ENCODE measurements around the gene IFI27L1.

IFI27L1 gene

GRCh38 chr14:94120667-94121340 is 39.7 kb downstream of the IFI27L1 start:
- Histone ChIP-seq H3K27ac (ENCODE audit: low read depth in 2 of 2, low read length in 2 of 2) (no peak overlapping the region), H3K36me3 (ENCODE audit: control insufficient read depth in 2 of 2, insufficient read depth in 2 of 2, low read length in 2 of 2) (no peaks in the 10 kb centered on the region), H3K9ac (ENCODE audit: low read depth in 1 of 2, low read length in 2 of 2) (no peak overlapping the region), H3K9me3 (ENCODE audit: control insufficient read depth in 2 of 2, low read length in 2 of 2) (peaks cover 4 to 5% of the 10 kb centered on the region in 2 donors), H3K4me1 (ENCODE audit: control insufficient read depth in 2 of 2, insufficient read depth in 2 of 2, low read length in 2 of 2) (no peaks in the 10 kb centered on the region), H3K27me3 (ENCODE audit: control insufficient read depth in 2 of 2, insufficient read depth in 2 of 2, low read length in 2 of 2) (no peaks in the 10 kb centered on the region), H3K4me3 (ENCODE audit: low read length in 2 of 2) (no peak overlapping the region)

- Histone ChIP-seq H3K27ac (ENCODE audit: low read depth in 2 of 2, low read length in 2 of 2) (no peak overlapping the region), H3K36me3 (ENCODE audit: control insufficient read depth in 2 of 2, insufficient read depth in 2 of 2, low read length in 2 of 2) (no peaks in the 10 kb centered on the region), H3K9me3 (ENCODE audit: control insufficient read depth in 2 of 2, low read length in 2 of 2) (peaks cover 4 to 5% of the 10 kb centered on the region in 2 donors), H3K27me3 (ENCODE audit: control insufficient read depth in 2 of 2, insufficient read depth in 2 of 2, low read length in 2 of 2) (no peaks in the 10 kb centered on the region), H3K4me1 (ENCODE audit: control insufficient read depth in 2 of 2, insufficient read depth in 2 of 2, low read length in 2 of 2) (no peaks in the 10 kb centered on the region), H3K9ac (ENCODE audit: low read depth in 1 of 2, low read length in 2 of 2) (no peak overlapping the region), H3K4me3 (ENCODE audit: low read length in 2 of 2) (no peak overlapping the region)
Observed at GRCh38 chr14:94121485-94121884, 40.4 kb downstream of the IFI27L1 start.

- no peak overlapping the region for H3K4me3 ChIP-seq (ENCODE audit: low read length in 2 of 2)
- H3K9ac ChIP-seq (ENCODE audit: low read depth in 1 of 2, low read length in 2 of 2) = no peak overlapping the region
- H3K27ac ChIP-seq (ENCODE audit: low read depth in 2 of 2, low read length in 2 of 2) = no peak overlapping the region
- no peaks in the 10 kb centered on the region for H3K4me1 ChIP-seq (ENCODE audit: control insufficient read depth in 2 of 2, insufficient read depth in 2 of 2, low read length in 2 of 2)
- no peaks in the 10 kb centered on the region for H3K27me3 ChIP-seq (ENCODE audit: control insufficient read depth in 2 of 2, insufficient read depth in 2 of 2, low read length in 2 of 2)
- H3K36me3 ChIP-seq (ENCODE audit: control insufficient read depth in 2 of 2, insufficient read depth in 2 of 2, low read length in 2 of 2) = peaks cover 0 to 3% of the 10 kb centered on the region in 2 donors
- H3K9me3 ChIP-seq (ENCODE audit: control insufficient read depth in 2 of 2, low read length in 2 of 2) = peaks cover 4 to 5% of the 10 kb centered on the region in 2 donors
Observed at GRCh38 chr14:94122438-94122837, 41.3 kb downstream of the IFI27L1 start.

- Histone ChIP-seq H3K9me3 (ENCODE audit: control insufficient read depth in 2 of 2, low read length in 2 of 2) (peaks cover 4 to 5% of the 10 kb centered on the region in 2 donors), H3K4me1 (ENCODE audit: control insufficient read depth in 2 of 2, insufficient read depth in 2 of 2, low read length in 2 of 2) (no peaks in the 10 kb centered on the region), H3K4me3 (ENCODE audit: low read length in 2 of 2) (no peak overlapping the region), H3K9ac (ENCODE audit: low read depth in 1 of 2, low read length in 2 of 2) (no peak overlapping the region), H3K27ac (ENCODE audit: low read depth in 2 of 2, low read length in 2 of 2) (no peak overlapping the region), H3K27me3 (ENCODE audit: control insufficient read depth in 2 of 2, insufficient read depth in 2 of 2, low read length in 2 of 2) (no peaks in the 10 kb centered on the region), H3K36me3 (ENCODE audit: control insufficient read depth in 2 of 2, insufficient read depth in 2 of 2, low read length in 2 of 2) (peaks cover 0 to 3% of the 10 kb centered on the region in 2 donors)
Observed at GRCh38 chr14:94123296-94123695, 42.2 kb downstream of the IFI27L1 start.

- H3K9me3 ChIP-seq (ENCODE audit: control insufficient read depth in 2 of 2, low read length in 2 of 2) = peaks cover 4 to 5% of the 10 kb centered on the region in 2 donors
- H3K36me3 ChIP-seq (ENCODE audit: control insufficient read depth in 2 of 2, insufficient read depth in 2 of 2, low read length in 2 of 2) = peaks cover 0 to 3% of the 10 kb centered on the region in 2 donors
- H3K4me1 ChIP-seq (ENCODE audit: control insufficient read depth in 2 of 2, insufficient read depth in 2 of 2, low read length in 2 of 2) = no peaks in the 10 kb centered on the region
- H3K27me3 ChIP-seq (ENCODE audit: control insufficient read depth in 2 of 2, insufficient read depth in 2 of 2, low read length in 2 of 2) = no peaks in the 10 kb centered on the region
- no peak overlapping the region for H3K27ac ChIP-seq (ENCODE audit: low read depth in 2 of 2, low read length in 2 of 2)
- H3K4me3 ChIP-seq (ENCODE audit: low read length in 2 of 2) = no peak overlapping the region
- no peak overlapping the region for H3K9ac ChIP-seq (ENCODE audit: low read depth in 1 of 2, low read length in 2 of 2)
Observed at GRCh38 chr14:94123868-94124267, 42.8 kb downstream of the IFI27L1 start.

- Histone ChIP-seq H3K36me3 (ENCODE audit: control insufficient read depth in 2 of 2, insufficient read depth in 2 of 2, low read length in 2 of 2) (peaks cover 0 to 3% of the 10 kb centered on the region in 2 donors), H3K27ac (ENCODE audit: low read depth in 2 of 2, low read length in 2 of 2) (no peak overlapping the region), H3K9me3 (ENCODE audit: control insufficient read depth in 2 of 2, low read length in 2 of 2) (peaks cover 0 to 2% of the 10 kb centered on the region in 2 donors), H3K4me3 (ENCODE audit: low read length in 2 of 2) (no peak overlapping the region), H3K4me1 (ENCODE audit: control insufficient read depth in 2 of 2, insufficient read depth in 2 of 2, low read length in 2 of 2) (peaks cover 2% of the 10 kb centered on the region in 2 donors), H3K9ac (ENCODE audit: low read depth in 1 of 2, low read length in 2 of 2) (no peak overlapping the region), H3K27me3 (ENCODE audit: control insufficient read depth in 2 of 2, insufficient read depth in 2 of 2, low read length in 2 of 2) (no peaks in the 10 kb centered on the region)
Observed at GRCh38 chr14:94124582-94125377, 43.7 kb downstream of the IFI27L1 start.

GRCh38 chr14:94125659-94126418 is 44.7 kb downstream of the IFI27L1 start:
- no peak overlapping the region for H3K9ac ChIP-seq (ENCODE audit: low read depth in 1 of 2, low read length in 2 of 2)
- peaks cover 0 to 3% of the 10 kb centered on the region in 2 donors for H3K36me3 ChIP-seq (ENCODE audit: control insufficient read depth in 2 of 2, insufficient read depth in 2 of 2, low read length in 2 of 2)
- peaks cover 3 to 4% of the 10 kb centered on the region in 2 donors for H3K4me1 ChIP-seq (ENCODE audit: control insufficient read depth in 2 of 2, insufficient read depth in 2 of 2, low read length in 2 of 2)
- no peak overlapping the region for H3K4me3 ChIP-seq (ENCODE audit: low read length in 2 of 2)
- H3K27me3 ChIP-seq (ENCODE audit: control insufficient read depth in 2 of 2, insufficient read depth in 2 of 2, low read length in 2 of 2) = no peaks in the 10 kb centered on the region
- no peaks in the 10 kb centered on the region for H3K9me3 ChIP-seq (ENCODE audit: control insufficient read depth in 2 of 2, low read length in 2 of 2)
- no peak overlapping the region for H3K27ac ChIP-seq (ENCODE audit: low read depth in 2 of 2, low read length in 2 of 2)

- Histone ChIP-seq H3K4me3 (ENCODE audit: low read length in 2 of 2) (no peak overlapping the region), H3K27ac (ENCODE audit: low read depth in 2 of 2, low read length in 2 of 2) (no peak overlapping the region), H3K27me3 (ENCODE audit: control insufficient read depth in 2 of 2, insufficient read depth in 2 of 2, low read length in 2 of 2) (no peaks in the 10 kb centered on the region), H3K36me3 (ENCODE audit: control insufficient read depth in 2 of 2, insufficient read depth in 2 of 2, low read length in 2 of 2) (peaks cover 0 to 3% of the 10 kb centered on the region in 2 donors), H3K9ac (ENCODE audit: low read depth in 1 of 2, low read length in 2 of 2) (no peak overlapping the region), H3K4me1 (ENCODE audit: control insufficient read depth in 2 of 2, insufficient read depth in 2 of 2, low read length in 2 of 2) (peaks cover 3 to 4% of the 10 kb centered on the region in 2 donors), H3K9me3 (ENCODE audit: control insufficient read depth in 2 of 2, low read length in 2 of 2) (no peaks in the 10 kb centered on the region)
Observed at GRCh38 chr14:94126419-94126677, 45.2 kb downstream of the IFI27L1 start.

- no peak overlapping the region for H3K4me3 ChIP-seq (ENCODE audit: low read length in 2 of 2)
- H3K4me1 ChIP-seq (ENCODE audit: control insufficient read depth in 2 of 2, insufficient read depth in 2 of 2, low read length in 2 of 2) = peaks cover 3 to 4% of the 10 kb centered on the region in 2 donors
- no peak overlapping the region for H3K9ac ChIP-seq (ENCODE audit: low read depth in 1 of 2, low read length in 2 of 2)
- no peaks in the 10 kb centered on the region for H3K9me3 ChIP-seq (ENCODE audit: control insufficient read depth in 2 of 2, low read length in 2 of 2)
- H3K27me3 ChIP-seq (ENCODE audit: control insufficient read depth in 2 of 2, insufficient read depth in 2 of 2, low read length in 2 of 2) = no peaks in the 10 kb centered on the region
- H3K27ac ChIP-seq (ENCODE audit: low read depth in 2 of 2, low read length in 2 of 2) = no peak overlapping the region
- peaks cover 0 to 3% of the 10 kb centered on the region in 2 donors for H3K36me3 ChIP-seq (ENCODE audit: control insufficient read depth in 2 of 2, insufficient read depth in 2 of 2, low read length in 2 of 2)
Observed at GRCh38 chr14:94126800-94127199, 45.7 kb downstream of the IFI27L1 start.

GRCh38 chr14:94127330-94127729 is 46.2 kb downstream of the IFI27L1 start:
- Histone ChIP-seq H3K4me1 (ENCODE audit: control insufficient read depth in 2 of 2, insufficient read depth in 2 of 2, low read length in 2 of 2) (peaks cover 3 to 4% of the 10 kb centered on the region in 2 donors), H3K9ac (ENCODE audit: low read depth in 1 of 2, low read length in 2 of 2) (no peak overlapping the region), H3K9me3 (ENCODE audit: control insufficient read depth in 2 of 2, low read length in 2 of 2) (no peaks in the 10 kb centered on the region), H3K27ac (ENCODE audit: low read depth in 2 of 2, low read length in 2 of 2) (no peak overlapping the region), H3K27me3 (ENCODE audit: control insufficient read depth in 2 of 2, insufficient read depth in 2 of 2, low read length in 2 of 2) (no peaks in the 10 kb centered on the region), H3K4me3 (ENCODE audit: low read length in 2 of 2) (no peak overlapping the region), H3K36me3 (ENCODE audit: control insufficient read depth in 2 of 2, insufficient read depth in 2 of 2, low read length in 2 of 2) (peaks cover 0 to 3% of the 10 kb centered on the region in 2 donors)

Data from mucosa of rectum (tissue), 2 donors.